Ectodermal cell (in vitro differentiated cells): ENCODE data around the gene TBX15.

Experiments
- H3K27ac ChIP-seq: 2 replicates; pipeline ENCODE4 v1.7.0; 2013; ENCODE audit warnings: mild to moderate bottlenecking, low read depth, low read length; ENCODE audit not compliant: insufficient read depth, poor library complexity, severe bottlenecking
- H3K27me3 ChIP-seq: 2 replicates; pipeline ENCODE4 v1.7.0; 2013; ENCODE audit warnings: mild to moderate bottlenecking, low read length; ENCODE audit not compliant: insufficient read depth, control insufficient read depth, poor library complexity, severe bottlenecking
- H3K36me3 ChIP-seq: one replicate; pipeline ENCODE4 v1.7.0; 2013; ENCODE audit warnings: low read length; ENCODE audit not compliant: control insufficient read depth, insufficient read depth
- H3K4me1 ChIP-seq: one replicate; pipeline ENCODE4 v1.7.0; 2013; ENCODE audit warnings: low read length; ENCODE audit not compliant: control insufficient read depth, insufficient read depth
- H3K4me3 ChIP-seq: 2 replicates; pipeline ENCODE4 v1.7.0; 2013; ENCODE audit warnings: low read depth, low read length, control low read depth; ENCODE audit not compliant: insufficient read depth
- H3K9me3 ChIP-seq: 2 replicates; pipeline ENCODE4 v1.7.0; 2013; ENCODE audit warnings: mild to moderate bottlenecking, low read length, moderate library complexity; ENCODE audit not compliant: control insufficient read depth
- WGBS, 2 experiments: methylation state at CpG; one replicate each; pipeline ENCODE4 v1.1.7; 2013; ENCODE audit warnings: missing lambda C conversion rate in 2 of 2; 5-methylcytosine and 5-hydroxymethylcytosine counted together

The TBX15 gene

GRCh38 chr1:118898712-118899111, 89.4 kb downstream of the TBX15 start:
- H3K4me1 ChIP-seq = no peaks in the 10 kb centered on the region
- 95 to 96% methylated on average over 3 of the region's 3 CpGs for WGBS, 2 experiments
- H3K36me3 ChIP-seq = no peaks in the 10 kb centered on the region
- H3K27ac ChIP-seq = no peak overlapping the region
- H3K9me3 ChIP-seq = no peaks in the 10 kb centered on the region
- no peaks in the 10 kb centered on the region for H3K27me3 ChIP-seq
- H3K4me3 ChIP-seq = no peak overlapping the region

- H3K36me3 ChIP-seq = no peaks in the 10 kb centered on the region
Measured at GRCh38 chr1:118896416-118896815, 91.7 kb downstream of the TBX15 start.

GRCh38 chr1:118894836-118895235, 93.3 kb downstream of the TBX15 start:
- Histone ChIP-seq H3K27ac (no peak overlapping the region), H3K4me1 (no peaks in the 10 kb centered on the region), H3K36me3 (no peaks in the 10 kb centered on the region), H3K27me3 (no peaks in the 10 kb centered on the region), H3K9me3 (no peaks in the 10 kb centered on the region), H3K4me3 (no peak overlapping the region)
- 95 to 97% methylated on average over 3 of the region's 3 CpGs for WGBS, 2 experiments

More at GRCh38 chr1:118896416-118896815, 91.7 kb downstream of the TBX15 start:
- Histone ChIP-seq H3K4me3 (no peak overlapping the region), H3K9me3 (no peaks in the 10 kb centered on the region), H3K4me1 (no peaks in the 10 kb centered on the region), H3K27me3 (no peaks in the 10 kb centered on the region), H3K27ac (no peak overlapping the region)

- Histone ChIP-seq H3K36me3 (no peaks in the 10 kb centered on the region), H3K4me1 (no peaks in the 10 kb centered on the region), H3K27ac (no peak overlapping the region), H3K27me3 (no peaks in the 10 kb centered on the region), H3K9me3 (no peaks in the 10 kb centered on the region), H3K4me3 (no peak overlapping the region)
- WGBS, 2 experiments = 94 to 96% methylated on average over 5 of the region's 5 CpGs
Measured at GRCh38 chr1:118890851-118891384, 97.2 kb downstream of the TBX15 start.

GRCh38 chr1:118884946-118885345, 103.2 kb downstream of the TBX15 start:
- H3K4me3 ChIP-seq = no peak overlapping the region
- no peaks in the 10 kb centered on the region for H3K27me3 ChIP-seq
- H3K9me3 ChIP-seq = no peaks in the 10 kb centered on the region
- no peak overlapping the region for H3K27ac ChIP-seq
- no peaks in the 10 kb centered on the region for H3K4me1 ChIP-seq
- no peaks in the 10 kb centered on the region for H3K36me3 ChIP-seq
- 92 to 94% methylated on average over 4 of the region's 4 CpGs for WGBS, 2 experiments

- Histone ChIP-seq H3K4me1 (no peaks in the 10 kb centered on the region), H3K27ac (no peak overlapping the region), H3K27me3 (no peaks in the 10 kb centered on the region), H3K4me3 (no peak overlapping the region), H3K9me3 (no peaks in the 10 kb centered on the region), H3K36me3 (no peaks in the 10 kb centered on the region)
- WGBS, 2 experiments = 89 to 93% methylated on average over 2 of the region's 2 CpGs
Measured at GRCh38 chr1:118881751-118882150, 106.4 kb downstream of the TBX15 start.

- 94 to 98% methylated on average over 4 of the region's 4 CpGs for WGBS, 2 experiments
- Histone ChIP-seq H3K4me1 (no peaks in the 10 kb centered on the region), H3K36me3 (no peaks in the 10 kb centered on the region), H3K9me3 (no peaks in the 10 kb centered on the region), H3K27ac (no peak overlapping the region), H3K27me3 (no peaks in the 10 kb centered on the region), H3K4me3 (no peak overlapping the region)
Measured at GRCh38 chr1:118878661-118879060, 109.5 kb downstream of the TBX15 start.

- Histone ChIP-seq H3K27me3 (no peaks in the 10 kb centered on the region), H3K4me3 (no peak overlapping the region), H3K36me3 (no peaks in the 10 kb centered on the region), H3K9me3 (no peaks in the 10 kb centered on the region), H3K27ac (no peak overlapping the region), H3K4me1 (no peaks in the 10 kb centered on the region)
- WGBS, 2 experiments = 89 to 100% methylated on average over 2 to 3 of the region's 3 CpGs
Measured at GRCh38 chr1:118877668-118878396, 110.3 kb downstream of the TBX15 start.

- no peaks in the 10 kb centered on the region for H3K27me3 ChIP-seq
- 91 to 95% methylated on average over 7 of the region's 7 CpGs for WGBS, 2 experiments
- no peaks in the 10 kb centered on the region for H3K4me1 ChIP-seq
- H3K36me3 ChIP-seq = no peaks in the 10 kb centered on the region
- H3K9me3 ChIP-seq = no peaks in the 10 kb centered on the region
- H3K4me3 ChIP-seq = no peak overlapping the region
- H3K27ac ChIP-seq = no peak overlapping the region
Measured at GRCh38 chr1:118871582-118872171, 116.5 kb downstream of the TBX15 start.

- no peaks in the 10 kb centered on the region for H3K4me1 ChIP-seq
- no peaks in the 10 kb centered on the region for H3K9me3 ChIP-seq
- H3K36me3 ChIP-seq = no peaks in the 10 kb centered on the region
- 82 to 85% methylated on average over 1 to 2 of the region's 2 CpGs for WGBS, 2 experiments
- no peaks in the 10 kb centered on the region for H3K27me3 ChIP-seq
- H3K4me3 ChIP-seq = no peak overlapping the region
- no peak overlapping the region for H3K27ac ChIP-seq
Measured at GRCh38 chr1:118868387-118868786, 119.8 kb downstream of the TBX15 start.
